ENCODE measurements around the gene PCGF2.

The PCGF2 gene

GRCh38 chr17:38719943-38720641, 28.0 kb downstream of the PCGF2 start:
- no peak overlapping the region for H3K4me3 ChIP-seq (ENCODE audit: low read depth, low read length, poor library complexity, severe bottlenecking)
- H3K36me3 ChIP-seq (ENCODE audit: insufficient read depth, low read length): peaks cover 83% of the 10 kb centered on the region
- H3K4me2 ChIP-seq (ENCODE audit: low read length): no peak overlapping the region
- H3K27ac ChIP-seq (ENCODE audit: low read depth, low read length, poor library complexity, severe bottlenecking): no peak overlapping the region
- no peak for TF ChIP-seq EZH2 (IDR thresholded peaks at IDR 0.05; ENCODE audit: borderline replicate concordance, low read length)
- H3K4me1 ChIP-seq (ENCODE audit: insufficient read depth, low read length, severe bottlenecking): peaks cover 7% of the 10 kb centered on the region
- no peak overlapping the region for H2AFZ ChIP-seq (ENCODE audit: low read length)
- no peaks in the 10 kb centered on the region for H3K27me3 ChIP-seq (ENCODE audit: insufficient read depth, low read length)
- H3K79me2 ChIP-seq (ENCODE audit: insufficient read depth, low read length): no peaks in the 10 kb centered on the region
- H3K9me3 ChIP-seq (ENCODE audit: low read length): no peaks in the 10 kb centered on the region
- H3K9ac ChIP-seq (ENCODE audit: low read length): no peak overlapping the region
- no peaks in the 10 kb centered on the region for H3F3A ChIP-seq (ENCODE audit: insufficient read depth, low read length)
- H4K20me1 ChIP-seq (ENCODE audit: insufficient read depth, low read length): no peaks in the 10 kb centered on the region
- no peaks in the 10 kb centered on the region for H3K9me2 ChIP-seq (ENCODE audit: low read depth, low read length)

GRCh38 chr17:38719289-38719942, 28.7 kb downstream of the PCGF2 start:
- Histone ChIP-seq H3K27ac (ENCODE audit: low read depth, low read length, poor library complexity, severe bottlenecking) (no peak overlapping the region), H3F3A (ENCODE audit: insufficient read depth, low read length) (no peaks in the 10 kb centered on the region), H3K9me2 (ENCODE audit: low read depth, low read length) (no peaks in the 10 kb centered on the region), H3K9me3 (ENCODE audit: low read length) (no peaks in the 10 kb centered on the region), H3K4me3 (ENCODE audit: low read depth, low read length, poor library complexity, severe bottlenecking) (no peak overlapping the region), H4K20me1 (ENCODE audit: insufficient read depth, low read length) (no peaks in the 10 kb centered on the region), H3K79me2 (ENCODE audit: insufficient read depth, low read length) (no peaks in the 10 kb centered on the region), H3K4me1 (ENCODE audit: insufficient read depth, low read length, severe bottlenecking) (peaks cover 7% of the 10 kb centered on the region), H3K9ac (ENCODE audit: low read length) (no peak overlapping the region), H2AFZ (ENCODE audit: low read length) (no peak overlapping the region), H3K36me3 (ENCODE audit: insufficient read depth, low read length) (peaks cover 83% of the 10 kb centered on the region), H3K27me3 (ENCODE audit: insufficient read depth, low read length) (no peaks in the 10 kb centered on the region), H3K4me2 (ENCODE audit: low read length) (no peak overlapping the region)
- no peak for TF ChIP-seq EZH2 (IDR thresholded peaks at IDR 0.05; ENCODE audit: borderline replicate concordance, low read length)
- TF ChIP-seq CTCF (IDR thresholded peaks at IDR 0.05; ENCODE audit: low read length): no peak

- Histone ChIP-seq H3K79me2 (ENCODE audit: insufficient read depth, low read length) (no peaks in the 10 kb centered on the region), H3K27ac (ENCODE audit: low read depth, low read length, poor library complexity, severe bottlenecking) (no peak overlapping the region), H3K36me3 (ENCODE audit: insufficient read depth, low read length) (peaks cover 94% of the 10 kb centered on the region), H3K9me3 (ENCODE audit: low read length) (no peaks in the 10 kb centered on the region), H2AFZ (ENCODE audit: low read length) (no peak overlapping the region), H3K9ac (ENCODE audit: low read length) (no peak overlapping the region), H3K4me3 (ENCODE audit: low read depth, low read length, poor library complexity, severe bottlenecking) (no peak overlapping the region), H3K4me1 (ENCODE audit: insufficient read depth, low read length, severe bottlenecking) (peaks cover 7% of the 10 kb centered on the region), H4K20me1 (ENCODE audit: insufficient read depth, low read length) (no peaks in the 10 kb centered on the region), H3K9me2 (ENCODE audit: low read depth, low read length) (no peaks in the 10 kb centered on the region), H3K27me3 (ENCODE audit: insufficient read depth, low read length) (no peaks in the 10 kb centered on the region), H3K4me2 (ENCODE audit: low read length) (no peak overlapping the region), H3F3A (ENCODE audit: insufficient read depth, low read length) (no peaks in the 10 kb centered on the region)
- TF ChIP-seq CTCF (IDR thresholded peaks at IDR 0.05; ENCODE audit: low read length): no peak
- no peak for TF ChIP-seq EZH2 (IDR thresholded peaks at IDR 0.05; ENCODE audit: borderline replicate concordance, low read length)
These were observed 30.9 kb downstream of the PCGF2 start for GRCh38 chr17:38717139-38717745.

Data from OCI-LY1 (cell line).